HL-60/S4 (cell line): ENCODE measurements around the gene TK2.
"Not testable (repeated sequence)": the region's sequence is repeated elsewhere in the genome, so short reads cannot be mapped to it uniquely, and the experiment has no call there.

Source experiments
- in situ Hi-C: fragments of 300-500 bp; cut with MboI; formaldehyde crosslinking; loops from 2 replicates; pipeline ENCODE4 v1.14.3; 2022; ENCODE audit warnings: low sequenced_read_pairs

Gene TK2

DNA sequence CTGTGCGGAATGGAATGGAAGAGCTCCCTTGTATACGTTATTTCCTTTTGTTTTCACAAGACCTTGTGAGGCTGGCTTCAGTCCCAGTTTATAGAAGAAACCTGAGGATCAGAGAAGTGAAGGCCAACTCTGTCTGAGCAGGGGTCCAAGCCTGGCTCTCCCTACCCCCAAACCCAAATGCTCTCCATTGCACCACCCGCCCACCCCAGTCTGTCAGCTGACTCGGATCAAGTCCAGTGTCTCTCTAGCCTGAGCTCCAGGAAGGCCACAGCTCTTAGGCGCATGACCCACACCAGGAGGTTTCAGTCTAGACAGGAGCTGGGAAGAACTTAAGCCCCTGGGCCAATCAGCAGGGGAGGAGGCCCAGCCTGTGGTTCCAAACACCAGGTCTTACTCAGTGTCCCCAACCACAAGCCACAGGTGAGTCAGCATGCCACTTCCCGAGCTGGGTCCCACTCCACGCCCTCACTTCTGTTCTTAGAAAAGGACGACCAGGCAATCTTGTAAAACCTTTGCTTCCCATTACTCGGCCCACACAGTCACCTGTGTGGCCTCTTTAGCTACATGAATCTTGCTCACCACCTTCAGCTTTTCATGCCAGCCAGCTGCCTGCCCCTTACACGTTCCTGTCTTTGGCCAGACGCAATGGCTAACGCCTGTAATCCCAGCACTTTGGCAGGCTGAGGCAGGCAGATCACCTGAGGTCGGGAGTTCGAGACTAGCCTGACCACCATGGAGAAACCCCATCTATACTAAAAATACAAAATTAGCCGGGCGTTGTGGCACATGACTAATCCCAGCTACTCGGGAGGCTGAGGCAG, 27.8 kb downstream of the TK2 start:
- in situ Hi-C loops, result no loop called here

DNA sequence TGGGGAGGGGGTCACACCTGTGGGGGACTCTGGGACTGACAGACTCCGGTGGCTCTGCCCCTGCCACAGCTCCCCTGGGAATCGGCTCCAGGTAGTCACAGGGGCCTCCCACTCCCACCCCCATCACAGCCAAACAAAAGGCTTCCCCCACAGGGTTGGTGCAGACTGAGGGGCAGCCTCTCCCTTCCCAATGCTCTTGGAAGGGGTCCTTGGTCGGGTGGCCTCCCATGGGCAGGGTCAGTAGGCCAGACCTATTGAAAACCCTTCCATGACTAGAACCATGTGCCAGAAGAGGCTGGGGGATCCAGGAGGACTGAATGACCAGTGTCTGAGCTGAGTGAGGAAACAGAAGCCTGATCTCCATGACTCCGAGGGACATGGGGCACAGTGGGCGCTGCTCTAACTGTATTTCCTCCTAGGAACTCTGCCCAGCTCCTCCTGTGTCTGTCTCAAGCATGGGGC, 28.6 kb downstream of the TK2 start:
- in situ Hi-C loops, result no loop called here

DNA sequence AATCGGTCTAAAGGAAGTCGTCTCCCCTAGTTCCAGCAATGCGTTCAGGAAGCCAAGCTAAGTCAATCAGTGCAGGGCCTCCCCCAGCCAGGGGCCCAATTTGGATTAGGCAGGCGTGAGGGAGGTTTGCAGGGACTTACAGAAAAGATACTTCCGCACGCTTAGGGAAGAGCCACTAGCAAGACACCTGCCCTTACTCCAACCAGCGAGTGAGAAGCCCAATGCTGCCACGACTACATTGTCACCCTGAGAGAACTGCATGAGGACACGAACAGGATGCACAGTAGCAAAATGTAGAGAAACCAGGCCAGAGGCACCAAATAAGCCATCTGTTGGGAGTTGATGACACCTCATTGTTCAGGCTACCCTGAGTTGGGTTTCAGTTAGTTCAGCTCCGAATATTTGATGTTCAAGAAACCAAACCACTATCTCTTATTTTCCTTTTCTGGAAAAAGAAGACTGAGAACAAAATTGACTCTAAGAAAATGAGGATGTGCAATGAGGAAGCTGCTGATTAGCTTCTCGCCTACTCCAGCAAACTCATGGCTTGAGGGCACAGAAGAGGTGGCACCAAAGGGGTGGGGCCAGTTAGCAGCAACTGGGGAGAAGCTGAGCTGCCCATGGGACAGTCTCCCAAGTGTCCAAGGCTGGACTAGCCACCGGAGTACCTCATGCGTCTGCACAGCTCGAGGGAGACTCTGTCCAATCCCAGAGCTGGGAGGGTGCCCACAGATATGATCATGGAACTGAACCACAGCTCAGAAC, 29.3 kb downstream of the TK2 start:
- in situ Hi-C loops, result no loop called here

DNA sequence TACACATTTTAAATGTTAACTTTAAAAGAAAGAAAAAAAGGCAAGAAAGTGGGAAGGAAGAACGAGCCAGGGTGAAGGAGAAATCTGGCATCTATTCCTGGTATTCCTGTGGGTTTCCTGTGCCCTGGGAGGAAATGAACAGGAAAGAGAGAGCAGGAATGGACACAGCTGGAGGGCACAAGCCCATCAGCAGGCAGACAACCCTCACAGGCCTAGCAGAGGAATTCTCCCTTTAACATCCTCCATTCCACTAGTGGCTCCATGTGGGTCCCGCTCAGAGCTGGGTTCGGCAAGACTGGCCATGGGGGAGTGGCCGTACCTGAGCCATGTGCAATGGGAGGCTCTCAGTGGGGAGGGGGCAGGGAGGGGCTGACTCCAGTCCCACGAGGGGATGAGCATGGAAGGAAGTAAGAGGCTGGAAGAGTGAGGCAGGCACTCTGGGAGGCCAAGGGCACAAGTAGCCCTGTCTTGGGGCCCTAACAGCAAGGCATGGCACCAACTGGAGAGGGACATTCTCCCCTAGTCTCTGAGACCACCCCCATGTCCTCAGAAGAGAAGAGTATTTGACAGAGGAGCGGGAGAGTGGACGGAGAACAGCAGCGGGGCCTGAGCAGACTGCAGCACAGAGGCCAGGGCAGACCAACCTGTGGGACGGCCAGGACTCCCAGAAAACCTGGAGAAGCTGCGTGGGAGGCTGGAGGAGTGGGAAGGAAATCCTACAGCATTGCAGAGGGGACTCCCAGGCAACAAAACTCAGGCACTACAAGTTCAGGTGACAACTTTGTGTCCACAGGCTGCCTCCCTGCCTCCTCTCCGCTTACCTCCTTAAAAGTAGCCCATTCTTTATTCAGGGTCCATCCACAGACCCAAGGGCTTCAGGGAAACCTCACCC, 30.2 kb downstream of the TK2 start:
- in situ Hi-C loops, result no loop called here

DNA sequence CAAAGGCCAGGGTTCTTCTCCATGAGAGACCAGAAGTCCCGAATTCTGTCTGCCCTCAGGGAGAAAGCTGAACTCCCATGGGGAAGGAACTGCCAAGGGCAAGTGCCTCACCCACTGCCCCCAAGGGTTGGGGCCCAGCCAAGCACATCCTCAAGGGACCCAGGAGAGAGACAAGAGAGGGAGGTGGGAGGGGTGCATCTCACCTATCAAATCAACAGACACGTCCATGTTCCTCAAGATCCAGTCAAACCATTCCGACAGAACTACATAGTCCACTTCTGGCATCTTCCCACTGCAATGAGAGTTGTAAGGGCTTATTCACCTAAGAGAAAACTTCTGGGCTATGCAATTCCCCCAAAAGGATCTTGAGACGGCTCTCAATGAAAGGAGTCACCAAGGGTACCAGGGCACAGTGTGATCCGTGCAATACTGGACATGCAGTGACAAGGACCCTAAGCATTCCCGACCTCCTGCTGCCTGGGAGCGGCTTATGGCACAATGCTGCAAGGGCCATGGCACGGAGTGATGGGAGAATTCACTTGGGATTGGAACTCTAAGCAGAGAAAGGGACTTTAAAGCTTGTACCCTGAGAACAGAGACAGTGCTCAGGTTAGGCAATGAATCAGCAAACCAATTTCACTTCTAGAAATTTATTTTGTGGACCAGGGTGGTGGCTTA, 32.2 kb downstream of the TK2 start:
- in situ Hi-C loops, result no loop called here

DNA sequence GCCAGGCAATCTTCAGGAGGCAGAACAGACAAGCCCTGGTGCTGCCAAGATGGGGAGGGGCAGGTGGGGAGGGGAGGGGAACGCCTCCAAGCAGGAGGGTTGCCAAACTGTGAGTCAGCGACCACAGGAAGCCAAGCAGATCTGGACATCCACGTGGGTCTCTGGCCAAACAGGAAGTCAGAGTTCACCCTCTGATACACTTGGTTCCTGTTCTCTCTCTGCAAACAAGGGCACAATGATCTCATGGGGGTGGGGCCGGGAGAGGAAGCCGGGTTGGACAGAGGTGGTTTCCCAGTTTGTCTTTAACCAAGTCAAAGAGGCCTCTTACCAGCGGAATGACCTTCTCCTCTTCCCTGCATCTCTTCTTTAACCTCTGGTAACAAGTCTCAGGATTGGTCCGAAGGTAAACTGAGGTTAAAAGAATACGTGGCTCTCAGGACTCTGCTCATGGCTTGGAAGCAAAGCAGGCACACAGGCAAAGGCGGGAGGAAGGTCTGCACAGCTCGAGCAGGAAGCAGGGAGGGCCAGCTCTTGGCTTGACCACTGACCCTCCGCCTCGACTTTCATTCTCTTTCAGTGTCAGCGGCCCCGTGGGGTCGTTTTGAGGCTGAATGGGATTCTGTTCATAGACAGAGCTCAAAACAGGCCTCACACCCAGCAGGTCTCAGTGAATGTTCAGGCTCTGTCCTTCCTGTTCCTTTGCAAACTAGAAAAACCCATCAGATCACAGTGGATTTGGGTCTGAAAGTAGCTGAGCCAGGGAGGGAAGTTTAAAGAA, 32.9 kb downstream of the TK2 start:
- in situ Hi-C loops, result no loop called here

DNA sequence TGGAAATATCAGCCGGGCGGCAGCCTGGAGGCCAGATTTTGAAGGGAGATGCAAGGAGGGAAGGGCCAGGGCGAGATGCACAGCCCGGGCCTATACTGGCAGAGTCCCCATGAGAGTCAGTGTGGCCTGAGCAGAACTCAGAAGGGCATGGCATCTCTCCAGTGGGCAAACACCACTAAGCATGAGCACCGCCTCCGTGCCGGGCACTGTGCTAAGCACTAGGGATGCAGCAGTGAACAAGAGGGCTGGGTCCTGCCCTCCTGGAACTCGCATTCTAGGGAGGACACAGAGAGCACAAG, 33.5 kb downstream of the TK2 start:
- in situ Hi-C loops, result no loop called here

DNA sequence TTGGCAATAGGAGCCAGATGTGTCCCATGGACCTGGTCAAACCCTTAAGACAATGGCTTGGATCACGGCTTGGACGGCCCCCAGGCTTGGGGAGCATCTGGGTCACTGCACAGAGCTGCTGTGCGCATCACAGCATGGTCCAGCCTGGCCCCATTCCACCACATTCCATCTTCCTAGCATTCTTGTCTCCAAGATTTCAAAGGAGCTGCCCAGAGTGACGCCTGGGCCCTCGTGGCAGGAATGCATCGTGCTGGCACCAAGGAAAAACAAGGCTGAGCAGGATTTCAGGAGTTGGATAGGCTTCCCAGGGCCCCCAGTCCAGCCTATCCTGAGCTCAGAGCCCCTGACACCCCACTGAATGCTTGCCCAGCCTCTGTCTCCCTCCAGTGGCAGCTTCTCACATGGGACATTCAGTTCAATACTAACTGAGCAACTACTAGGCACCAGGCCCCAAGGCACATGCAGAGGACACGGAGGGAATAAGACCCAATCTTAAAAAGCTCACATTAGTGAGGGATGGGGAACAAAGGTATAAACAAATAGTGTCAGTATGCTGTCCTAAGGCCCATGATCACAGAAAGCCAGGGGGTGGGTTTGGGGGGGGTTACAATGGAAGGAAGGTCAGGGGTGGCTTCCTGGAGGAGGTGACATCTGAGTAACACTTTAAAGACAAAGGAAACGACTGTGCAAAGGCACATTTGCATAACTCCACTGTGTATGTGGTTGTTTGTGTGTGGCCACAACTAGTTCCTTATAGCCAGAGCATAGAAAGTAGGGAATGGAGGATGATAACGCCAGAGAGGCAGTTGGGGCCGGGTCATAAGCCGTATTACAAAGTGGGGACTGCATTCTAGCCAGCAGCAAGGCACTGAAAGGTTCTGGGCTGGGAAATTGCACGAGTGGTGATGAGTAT, 34.1 kb downstream of the TK2 start:
- in situ Hi-C loops, result no loop called here

DNA sequence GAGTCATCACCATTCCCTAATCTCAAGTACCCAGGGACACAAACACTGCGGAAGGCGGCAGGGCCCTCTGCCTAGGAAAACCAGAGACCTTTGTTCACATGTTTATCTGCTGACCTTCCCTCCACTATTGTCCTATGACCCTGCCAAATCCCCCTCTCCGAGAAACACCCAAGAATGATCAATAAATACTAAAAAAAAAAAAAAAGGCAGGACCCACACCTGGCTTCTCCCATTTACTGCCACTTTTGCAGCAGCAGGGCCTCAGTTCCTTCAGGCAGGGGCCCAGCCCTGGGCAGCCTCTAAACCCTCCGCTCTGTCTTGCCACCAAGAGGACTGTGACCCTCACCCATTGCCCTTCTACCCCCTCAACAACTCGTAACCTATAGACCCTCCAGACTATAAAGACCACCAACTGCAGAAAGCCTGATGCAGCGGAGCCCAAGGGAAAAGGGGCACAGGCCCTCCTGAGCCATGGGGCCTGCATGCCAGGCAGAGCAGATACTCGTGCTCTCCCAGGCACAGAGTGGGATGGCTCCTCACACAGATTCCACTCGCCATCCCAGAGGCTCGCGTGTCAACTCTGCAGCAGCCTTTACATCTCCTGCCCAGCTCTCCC, 34.8 kb downstream of the TK2 start:
- in situ Hi-C loops, result not testable (repeated sequence)

DNA sequence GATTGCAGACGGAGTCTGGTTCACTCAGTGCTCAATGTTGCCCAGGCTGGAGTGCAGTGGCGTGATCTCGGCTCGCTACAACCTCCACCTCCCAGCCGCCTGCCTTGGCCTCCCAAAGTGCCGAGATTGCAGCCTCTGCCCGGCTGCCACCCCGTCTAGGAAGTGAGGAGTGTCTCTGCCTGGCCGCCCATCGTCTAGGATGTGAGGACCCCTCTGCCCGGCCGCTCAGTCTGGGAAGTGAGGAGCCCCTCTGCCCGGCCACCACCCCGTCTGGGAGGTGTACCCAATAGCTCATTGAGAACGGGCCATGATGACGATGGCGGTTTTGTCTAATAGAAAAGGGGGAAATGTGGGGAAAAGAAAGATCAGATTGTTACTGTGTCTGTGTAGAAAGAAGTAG, 35.5 kb downstream of the TK2 start:
- in situ Hi-C loops, result not testable (repeated sequence)

DNA sequence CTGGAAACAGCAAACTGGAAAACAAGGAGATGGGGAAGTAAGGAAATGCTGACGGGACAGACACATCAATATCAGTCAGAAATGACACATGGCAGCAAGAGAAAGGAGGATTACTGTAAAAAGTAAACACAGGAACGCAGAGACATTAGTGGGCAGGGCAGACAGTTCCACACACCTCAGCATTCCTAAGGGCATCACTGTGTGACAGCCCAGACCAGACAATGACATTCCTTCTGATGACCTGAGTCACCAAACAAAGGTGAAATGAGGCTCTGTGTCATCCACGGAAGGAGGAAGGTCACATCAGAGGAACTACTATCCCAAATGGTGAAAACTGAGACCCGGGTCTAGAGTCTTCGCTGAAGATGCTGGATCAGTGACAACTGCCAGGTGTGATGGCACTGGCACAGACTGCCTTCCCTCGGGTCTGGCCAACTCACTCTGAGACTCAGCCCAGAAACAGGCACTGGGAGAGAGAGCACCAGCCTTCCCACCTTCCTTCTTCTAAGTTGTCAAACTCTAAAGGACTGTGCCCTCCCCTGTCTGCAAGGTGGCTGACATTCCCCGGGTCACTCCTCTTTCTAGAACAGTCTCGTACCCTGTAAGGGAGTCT, 36.7 kb downstream of the TK2 start:
- in situ Hi-C loops, result no loop called here

DNA sequence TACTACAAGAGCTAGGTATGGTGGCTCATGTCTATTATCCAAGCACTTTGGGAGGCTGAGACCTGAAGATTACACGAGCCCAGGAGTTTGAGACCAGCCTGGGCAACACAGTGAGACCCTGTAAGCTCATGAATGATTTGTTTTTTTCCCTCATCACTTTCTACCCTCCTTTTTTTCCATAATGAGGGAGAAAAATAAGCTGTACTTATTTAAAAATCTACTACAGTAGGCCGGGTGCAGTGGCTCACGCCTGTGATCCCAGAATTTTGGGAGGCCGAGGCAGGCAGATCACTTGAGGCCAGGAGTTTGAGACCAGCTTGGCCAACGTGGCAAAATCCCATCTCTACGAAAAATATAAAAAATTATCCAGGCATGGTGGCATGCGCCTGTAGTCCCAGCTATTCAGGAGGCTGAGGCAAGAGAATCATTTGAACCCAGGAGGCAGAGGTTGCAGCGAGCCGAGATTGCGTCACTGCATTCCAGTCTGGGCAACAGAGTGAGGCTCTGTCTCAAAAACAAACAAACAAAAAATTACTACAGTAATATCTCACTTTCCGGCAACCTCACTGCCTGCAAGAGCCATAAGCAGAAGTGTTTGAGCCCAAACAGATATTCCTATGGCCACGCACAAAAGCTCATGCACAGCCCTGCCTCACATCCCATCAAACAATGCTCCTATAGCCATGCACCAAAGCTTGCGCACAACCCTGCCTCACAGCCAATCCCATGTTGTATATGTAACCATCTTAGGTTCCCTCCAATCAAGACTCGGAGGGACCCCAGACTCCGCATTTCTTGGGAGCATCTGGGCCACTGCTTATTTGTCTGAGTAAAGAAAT, 37.4 kb downstream of the TK2 start:
- in situ Hi-C loops, result no loop called here

DNA sequence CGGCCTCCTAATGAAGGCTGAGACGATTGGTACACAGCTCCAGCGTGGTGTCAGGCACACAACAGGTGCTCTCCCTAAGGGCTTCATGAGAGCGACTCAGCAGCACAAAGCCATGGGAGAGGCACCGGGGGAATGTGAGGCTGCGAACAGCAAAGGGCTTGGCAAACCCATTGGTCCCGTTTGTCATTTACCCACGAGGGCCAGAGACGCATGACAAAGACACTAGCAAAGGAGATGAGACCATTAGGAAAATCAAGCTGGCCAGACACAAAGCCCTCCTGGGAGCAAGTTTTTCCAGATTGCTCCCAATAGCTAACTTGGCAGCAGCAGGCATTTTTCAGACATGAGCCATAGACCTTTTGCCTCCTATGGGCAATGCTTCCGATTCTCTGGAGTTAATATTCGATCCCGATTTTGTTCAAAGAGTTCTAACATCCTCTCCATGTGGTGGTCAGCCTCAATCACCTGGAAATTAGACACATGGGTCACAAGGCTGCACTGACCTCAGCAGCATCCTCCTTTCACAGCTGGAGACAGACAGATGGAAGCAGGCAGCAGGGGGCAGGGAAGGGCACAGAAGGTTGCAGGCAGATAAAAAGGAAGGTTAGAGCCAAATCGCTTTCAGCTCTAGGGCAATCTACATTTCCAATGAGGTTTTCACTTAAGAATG, 38.2 kb downstream of the TK2 start:
- in situ Hi-C loops, result no loop called here

DNA sequence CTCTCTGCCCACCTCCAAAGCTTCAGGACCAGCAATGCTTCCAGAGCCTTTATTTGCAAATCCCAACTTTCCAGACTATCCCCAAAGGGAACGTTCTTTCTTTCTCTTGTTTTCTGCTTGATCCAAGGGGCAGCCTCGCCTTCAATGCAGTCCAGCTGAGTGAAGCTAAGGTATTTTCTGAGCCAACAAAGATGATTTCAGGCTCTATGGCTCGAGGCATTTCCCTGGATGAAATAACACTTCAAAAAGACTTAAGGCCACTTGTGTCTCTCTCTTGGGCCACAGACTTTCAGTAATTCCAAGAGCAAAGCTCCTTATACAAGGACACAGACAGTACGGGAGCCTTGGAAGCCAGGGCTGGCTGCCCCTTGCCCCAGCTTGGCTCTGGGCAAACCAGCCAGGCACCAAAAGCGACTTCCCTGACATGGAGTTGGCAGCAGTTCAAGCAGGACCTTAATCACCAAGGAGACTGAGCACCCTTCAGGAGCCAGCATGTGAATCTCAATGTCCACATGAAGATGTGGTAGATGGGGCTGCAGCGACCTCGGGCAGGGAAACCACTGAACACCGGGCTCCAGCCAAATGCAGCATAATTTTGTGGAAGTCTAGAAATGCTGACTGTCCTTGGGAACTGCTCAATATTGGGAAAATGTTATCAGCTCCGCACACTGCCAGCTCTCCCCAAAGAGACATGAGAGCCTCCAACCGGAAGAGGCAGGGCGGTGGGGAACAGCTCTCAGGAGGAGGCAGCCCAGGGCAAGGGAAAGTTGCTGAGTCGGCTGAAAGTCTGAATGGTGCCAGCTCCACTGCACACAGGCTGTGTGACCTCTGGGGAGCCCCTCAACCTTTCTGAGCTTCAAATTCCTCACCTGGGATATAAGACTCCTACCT, 39.0 kb downstream of the TK2 start:
- in situ Hi-C loops, result no loop called here

DNA sequence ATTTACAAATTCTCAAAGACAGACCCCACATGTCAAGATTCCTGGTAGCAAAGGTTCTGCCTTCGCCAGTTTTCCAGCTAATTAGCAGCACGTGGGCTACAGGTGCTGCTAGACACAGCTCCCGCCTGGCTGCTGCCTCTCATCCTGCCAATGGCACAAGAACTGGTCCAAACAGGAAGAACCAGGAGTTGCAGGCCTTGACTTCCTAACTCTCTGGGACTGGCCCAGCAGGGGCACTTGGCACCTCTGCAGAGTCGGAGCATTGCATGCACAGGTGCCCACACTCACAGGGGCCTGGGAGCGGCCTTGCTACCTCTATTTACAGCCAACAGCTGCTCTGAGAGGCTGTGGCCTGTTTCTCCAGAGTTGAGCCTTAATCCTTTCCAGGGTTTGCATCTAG, 39.6 kb downstream of the TK2 start:
- in situ Hi-C loops, result no loop called here

DNA sequence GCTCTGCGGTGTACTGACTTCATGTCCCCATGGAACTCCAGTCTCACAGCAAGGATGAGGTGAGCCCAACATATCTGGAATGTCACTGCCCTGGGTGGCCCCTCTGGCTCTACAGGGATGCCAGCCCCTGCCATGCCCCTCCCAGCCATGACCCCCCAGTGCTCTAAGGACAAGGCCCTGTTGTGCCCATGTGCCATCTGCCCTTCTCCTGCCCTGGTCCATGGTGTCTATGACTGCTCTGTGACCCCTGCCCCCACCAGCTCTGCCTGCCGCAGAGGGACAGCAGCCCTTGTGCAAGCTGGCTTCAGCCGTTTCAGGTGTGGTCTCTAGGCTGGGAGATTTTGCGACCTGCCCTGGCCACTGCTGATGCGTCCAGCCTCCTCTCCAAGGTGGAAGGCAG, 40.3 kb downstream of the TK2 start:
- in situ Hi-C loops, result no loop called here
